ENCODE results near the gene CFAP92. TPM values are rescaled to one million over a fixed set of nuclear protein-coding genes. Genes with fewer than 3 reads are reported as not detected.

The CFAP92 gene
- polyA plus RNA-seq, 1 experiment, result 0.10 TPM

- no peak for TF ChIP-seq CTCF (IDR thresholded peaks at IDR 0.05; ENCODE audit: low read depth, low read length)
- ChIA-PET CTCF (interaction anchor here (1.7 kb wide), 1 partner anchor 78 kb away, joined by 9 read pairs; no protein-coding TSS in a partner anchor), POLR2A (no interaction called here)
- DNase-seq (ENCODE audit: low read depth, low spot score), result no peak
- Histone ChIP-seq H3K4me3 (ENCODE audit: low read depth, low read length) (no peak overlapping the region), H3K27ac (ENCODE audit: low read depth, low read length) (no peak overlapping the region), H3K9me3 (ENCODE audit: control insufficient read depth, insufficient read depth, low read length) (no peaks in the 10 kb centered on the region), H3K27me3 (ENCODE audit: control insufficient read depth, insufficient read depth, low read length) (peaks cover 13% of the 10 kb centered on the region)
Measured at GRCh38 chr3:128975276-128975675, 18.6 kb downstream of the CFAP92 start.

GRCh38 chr3:128973988-128974564 is 19.8 kb downstream of the CFAP92 start:
- TF ChIP-seq CTCF (IDR thresholded peaks at IDR 0.05; ENCODE audit: low read depth, low read length), result no peak
- ChIA-PET POLR2A (no interaction called here), CTCF (no interaction called here)
- Histone ChIP-seq H3K4me3 (ENCODE audit: low read depth, low read length) (no peak overlapping the region), H3K9me3 (ENCODE audit: control insufficient read depth, insufficient read depth, low read length) (no peaks in the 10 kb centered on the region), H3K27me3 (ENCODE audit: control insufficient read depth, insufficient read depth, low read length) (peaks cover 15% of the 10 kb centered on the region), H3K27ac (ENCODE audit: low read depth, low read length) (no peak overlapping the region)
- DNase-seq (ENCODE audit: low read depth, low spot score), result no peak

GRCh38 chr3:128971421-128972100 is 22.3 kb downstream of the CFAP92 start:
- POLR2A ChIA-PET, result no interaction called here
- TF ChIP-seq CTCF (IDR thresholded peaks at IDR 0.05; ENCODE audit: low read depth, low read length), result no peak
- Histone ChIP-seq H3K27me3 (ENCODE audit: control insufficient read depth, insufficient read depth, low read length) (peaks cover 16% of the 10 kb centered on the region), H3K27ac (ENCODE audit: low read depth, low read length) (no peak overlapping the region), H3K9me3 (ENCODE audit: control insufficient read depth, insufficient read depth, low read length) (no peaks in the 10 kb centered on the region), H3K4me3 (ENCODE audit: low read depth, low read length) (no peak overlapping the region)
- CTCF ChIA-PET, result interaction anchor here (0.8 to 5.9 kb wide), 37 partner anchors 11 to 339 kb away, joined by 3 to 118 read pairs (median 8); partner anchors contain the start of genes CFAP92, COPG1 and RAB43
- DNase-seq (ENCODE audit: low read depth, low spot score), result no peak

- no peak overlapping the region for H3K4me3 ChIP-seq (ENCODE audit: low read depth, low read length)
- DNase-seq (ENCODE audit: low read depth, low spot score), result no peak
- H3K27ac ChIP-seq (ENCODE audit: low read depth, low read length), result no peak overlapping the region
- TF ChIP-seq CTCF (IDR thresholded peaks at IDR 0.05; ENCODE audit: low read depth, low read length), result no peak
- peaks cover 14% of the 10 kb centered on the region for H3K27me3 ChIP-seq (ENCODE audit: control insufficient read depth, insufficient read depth, low read length)
- POLR2A ChIA-PET, result no interaction called here
- no peaks in the 10 kb centered on the region for H3K9me3 ChIP-seq (ENCODE audit: control insufficient read depth, insufficient read depth, low read length)
- CTCF ChIA-PET, result interaction anchor here (0.6 to 5.9 kb wide), 84 partner anchors 12 to 412 kb away, joined by 3 to 118 read pairs (median 5); partner anchors contain the start of genes ACAD9, CFAP92, COPG1 and RAB43
Measured at GRCh38 chr3:128970740-128971047, 23.2 kb downstream of the CFAP92 start.

Data from AG04450 (cell line).